ENCODE measurements around the gene ABCA9.
"Not testable (repeated sequence)": the region's sequence is repeated elsewhere in the genome, so short reads cannot be mapped to it uniquely, and the experiment has no call there.

DNA sequence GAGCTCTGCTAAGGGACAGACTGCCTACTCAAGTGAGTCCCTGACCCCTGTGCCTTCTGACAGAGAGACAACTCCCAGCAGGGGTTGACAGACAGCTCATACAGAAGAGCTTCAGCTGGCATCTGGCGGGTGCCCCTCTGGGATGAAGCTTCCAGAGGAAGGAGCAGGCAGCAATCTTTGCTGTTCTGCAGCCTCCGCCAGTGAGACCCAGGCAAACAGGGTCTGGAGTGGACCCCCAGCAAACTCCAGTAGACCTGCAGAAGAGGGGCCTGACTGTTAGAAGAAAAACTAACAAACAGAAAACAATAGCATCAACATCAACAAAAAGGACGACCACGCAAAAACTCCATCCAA is 10.5 kb upstream of the ABCA9 start:
- TF ChIP-seq, protein P1, sequence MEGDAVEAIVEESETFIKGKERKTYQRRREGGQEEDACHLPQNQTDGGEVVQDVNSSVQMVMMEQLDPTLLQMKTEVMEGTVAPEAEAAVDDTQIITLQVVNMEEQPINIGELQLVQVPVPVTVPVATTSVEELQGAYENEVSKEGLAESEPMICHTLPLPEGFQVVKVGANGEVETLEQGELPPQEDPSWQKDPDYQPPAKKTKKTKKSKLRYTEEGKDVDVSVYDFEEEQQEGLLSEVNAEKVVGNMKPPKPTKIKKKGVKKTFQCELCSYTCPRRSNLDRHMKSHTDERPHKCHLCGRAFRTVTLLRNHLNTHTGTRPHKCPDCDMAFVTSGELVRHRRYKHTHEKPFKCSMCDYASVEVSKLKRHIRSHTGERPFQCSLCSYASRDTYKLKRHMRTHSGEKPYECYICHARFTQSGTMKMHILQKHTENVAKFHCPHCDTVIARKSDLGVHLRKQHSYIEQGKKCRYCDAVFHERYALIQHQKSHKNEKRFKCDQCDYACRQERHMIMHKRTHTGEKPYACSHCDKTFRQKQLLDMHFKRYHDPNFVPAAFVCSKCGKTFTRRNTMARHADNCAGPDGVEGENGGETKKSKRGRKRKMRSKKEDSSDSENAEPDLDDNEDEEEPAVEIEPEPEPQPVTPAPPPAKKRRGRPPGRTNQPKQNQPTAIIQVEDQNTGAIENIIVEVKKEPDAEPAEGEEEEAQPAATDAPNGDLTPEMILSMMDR (conservative IDR thresholded peaks at IDR 0.05; ENCODE audit: low read depth in 2 of 2), result not testable (repeated sequence)
- not testable (repeated sequence) for TF ChIP-seq EZH2phosphoT487 (IDR thresholded peaks at IDR 0.05; ENCODE audit: unreplicated experiment); ZNF114 (CRISPR knock-in tag; IDR thresholded peaks at IDR 0.05)
- TF ChIP-seq, protein P2, sequence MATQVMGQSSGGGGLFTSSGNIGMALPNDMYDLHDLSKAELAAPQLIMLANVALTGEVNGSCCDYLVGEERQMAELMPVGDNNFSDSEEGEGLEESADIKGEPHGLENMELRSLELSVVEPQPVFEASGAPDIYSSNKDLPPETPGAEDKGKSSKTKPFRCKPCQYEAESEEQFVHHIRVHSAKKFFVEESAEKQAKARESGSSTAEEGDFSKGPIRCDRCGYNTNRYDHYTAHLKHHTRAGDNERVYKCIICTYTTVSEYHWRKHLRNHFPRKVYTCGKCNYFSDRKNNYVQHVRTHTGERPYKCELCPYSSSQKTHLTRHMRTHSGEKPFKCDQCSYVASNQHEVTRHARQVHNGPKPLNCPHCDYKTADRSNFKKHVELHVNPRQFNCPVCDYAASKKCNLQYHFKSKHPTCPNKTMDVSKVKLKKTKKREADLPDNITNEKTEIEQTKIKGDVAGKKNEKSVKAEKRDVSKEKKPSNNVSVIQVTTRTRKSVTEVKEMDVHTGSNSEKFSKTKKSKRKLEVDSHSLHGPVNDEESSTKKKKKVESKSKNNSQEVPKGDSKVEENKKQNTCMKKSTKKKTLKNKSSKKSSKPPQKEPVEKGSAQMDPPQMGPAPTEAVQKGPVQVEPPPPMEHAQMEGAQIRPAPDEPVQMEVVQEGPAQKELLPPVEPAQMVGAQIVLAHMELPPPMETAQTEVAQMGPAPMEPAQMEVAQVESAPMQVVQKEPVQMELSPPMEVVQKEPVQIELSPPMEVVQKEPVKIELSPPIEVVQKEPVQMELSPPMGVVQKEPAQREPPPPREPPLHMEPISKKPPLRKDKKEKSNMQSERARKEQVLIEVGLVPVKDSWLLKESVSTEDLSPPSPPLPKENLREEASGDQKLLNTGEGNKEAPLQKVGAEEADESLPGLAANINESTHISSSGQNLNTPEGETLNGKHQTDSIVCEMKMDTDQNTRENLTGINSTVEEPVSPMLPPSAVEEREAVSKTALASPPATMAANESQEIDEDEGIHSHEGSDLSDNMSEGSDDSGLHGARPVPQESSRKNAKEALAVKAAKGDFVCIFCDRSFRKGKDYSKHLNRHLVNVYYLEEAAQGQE (IDR thresholded peaks at IDR 0.05; ENCODE audit: unreplicated experiment), result not testable (repeated sequence)
